ENCODE data around the gene PAIP1.
"Not testable (repeated sequence)": the region's sequence is repeated elsewhere in the genome, so short reads cannot be mapped to it uniquely, and the experiment has no call there.

Gene PAIP1

DNA sequence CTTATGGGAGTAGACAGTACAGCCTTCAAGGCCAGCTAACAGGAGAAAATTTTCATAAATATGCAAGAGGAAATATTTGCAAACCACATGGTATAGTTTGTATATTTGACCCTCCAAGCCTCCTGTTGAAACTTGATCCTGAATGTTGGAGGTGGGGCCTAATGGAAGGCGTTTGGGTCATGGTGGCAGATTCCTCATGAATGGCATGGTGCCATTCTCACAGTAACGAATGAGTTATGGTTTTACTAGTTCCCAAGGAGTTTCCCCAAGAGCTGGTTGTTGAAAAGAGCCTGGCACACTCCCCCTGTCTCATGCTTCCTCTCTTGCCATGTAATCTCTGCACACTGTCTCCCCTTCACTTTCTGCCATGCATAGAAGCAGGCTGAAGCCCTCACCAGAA lies 3.3 kb upstream of the PAIP1 start:
- no peak for TF ChIP-seq CTCF (IDR thresholded peaks at IDR 0.05; ENCODE audit: insufficient read depth, missing control alignments)
- no peak for FAIRE-seq
- no peak for DNase-seq (ENCODE audit: insufficient read length, low spot score)

GRCh38 chr5:43556607-43556856 lies 345 bp downstream of the PAIP1 start:
- FAIRE-seq; DNase-seq (ENCODE audit: insufficient read length, low spot score): not testable (repeated sequence)

GRCh38 chr5:43555895-43556606 lies 826 bp downstream of the PAIP1 start:
- no peak for DNase-seq (ENCODE audit: insufficient read length, low spot score)
- FAIRE-seq, result no peak
- TF ChIP-seq CTCF (IDR thresholded peaks at IDR 0.05; ENCODE audit: insufficient read depth, missing control alignments), result peak; percentile 8

GRCh38 chr5:43554497-43554896 lies 2.4 kb downstream of the PAIP1 start:
- TF ChIP-seq CTCF (IDR thresholded peaks at IDR 0.05; ENCODE audit: insufficient read depth, missing control alignments), result no peak
- no peak for FAIRE-seq
- no peak for DNase-seq (ENCODE audit: insufficient read length, low spot score)

DNA sequence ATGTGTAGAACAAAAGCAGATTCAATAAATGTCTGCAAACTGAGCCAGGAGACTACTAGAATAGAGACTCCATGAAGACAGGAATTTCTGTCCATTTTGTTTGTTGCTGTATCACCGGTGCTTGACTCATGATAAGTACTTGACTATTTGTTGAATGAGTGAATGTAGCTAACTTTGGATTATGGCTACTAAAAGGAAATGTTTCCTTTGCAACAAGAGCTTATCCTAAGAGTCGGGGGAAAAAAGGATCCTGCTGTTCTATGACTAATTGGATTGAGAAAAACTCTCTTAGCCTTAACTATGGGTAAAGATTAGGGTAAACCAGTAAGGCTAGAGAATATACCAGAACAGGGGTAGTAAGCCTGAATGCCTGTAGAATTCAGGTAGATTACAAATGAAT lies 3.5 kb downstream of the PAIP1 start:
- no peak for TF ChIP-seq CTCF (IDR thresholded peaks at IDR 0.05; ENCODE audit: insufficient read depth, missing control alignments)
- no peak for FAIRE-seq
- no peak for DNase-seq (ENCODE audit: insufficient read length, low spot score)

DNA sequence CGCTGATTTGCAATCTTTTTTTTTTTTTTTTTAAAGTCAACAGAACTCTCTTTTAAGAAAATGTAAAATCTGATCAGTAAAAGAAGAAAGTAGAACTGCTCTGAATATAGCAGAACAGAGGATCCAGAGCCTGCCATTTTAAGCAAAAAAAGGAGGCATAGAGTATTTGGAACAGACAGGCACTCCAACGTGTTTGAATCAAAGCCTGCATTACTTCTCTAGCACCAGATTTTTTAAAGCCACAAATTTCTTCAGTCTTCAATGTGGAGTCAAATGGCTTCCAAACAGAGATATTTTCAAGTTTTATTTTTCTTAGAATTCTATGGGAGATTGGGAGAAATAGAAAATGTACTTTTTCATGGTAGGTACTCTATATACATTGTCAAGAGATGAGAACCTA lies 5.1 kb downstream of the PAIP1 start:
- no peak for TF ChIP-seq CTCF (IDR thresholded peaks at IDR 0.05; ENCODE audit: insufficient read depth, missing control alignments)
- DNase-seq (ENCODE audit: insufficient read length, low spot score), result no peak
- no peak for FAIRE-seq

GRCh38 chr5:43549272-43549671 lies 7.6 kb downstream of the PAIP1 start:
- DNase-seq (ENCODE audit: insufficient read length, low spot score); FAIRE-seq: not testable (repeated sequence)

DNA sequence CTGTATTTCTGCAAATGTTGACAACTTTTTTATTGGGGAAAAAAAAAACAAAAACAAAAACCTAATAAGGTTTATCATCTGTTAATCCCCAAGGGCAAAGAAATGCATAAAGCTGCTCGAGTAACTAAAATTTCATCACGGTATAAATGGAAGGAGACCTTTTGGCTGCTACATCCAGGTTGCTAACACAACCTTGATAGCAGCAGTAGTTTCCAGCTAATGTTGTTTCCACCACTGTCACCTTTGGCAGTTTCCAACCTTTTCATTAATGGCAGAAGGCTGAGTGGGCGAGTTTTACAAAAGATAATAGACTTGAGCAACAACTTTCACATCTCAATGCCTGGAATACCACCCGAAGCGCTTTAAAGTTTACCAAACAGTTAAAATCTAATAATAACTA lies 8.5 kb downstream of the PAIP1 start:
- TF ChIP-seq CTCF (IDR thresholded peaks at IDR 0.05; ENCODE audit: insufficient read depth, missing control alignments), result no peak
- DNase-seq (ENCODE audit: insufficient read length, low spot score), result no peak
- no peak for FAIRE-seq
